RWPE1 (cell line): ENCODE data around the gene TMEM125.

ENCODE experiments used
- CTCF ChIA-PET: fragments of 350-600 bp; sonication (Branson Sonifier 250); formaldehyde crosslinking; extraction: SDS; loops from one replicate; lab custom pipeline; 2021; lab: Yijun Ruan, JAX
- POLR2A ChIA-PET: fragments of 400-600 bp; formaldehyde crosslinking; extraction: SDS; loops from one replicate; lab custom pipeline; 2020; ENCODE audit warnings: antibody characterized with exemption; ENCODE audit not compliant: low non-redundant PET; lab: Yijun Ruan, JAX
- DNase-seq: peaks from one replicate; pipeline ENCODE4 v3.0.0; 2012; ENCODE audit warnings: low spot score
- H3K27ac ChIP-seq: fragments of 450-650 bp; 2 replicates; pipeline ENCODE4 v1.5.1; 2017
- TF ChIP-seq, protein P1 (sequence below): fragments of 450-650 bp; conservative IDR thresholded peaks from 2 replicates; pipeline ENCODE4 v1.5.1; 2017; ENCODE audit warnings: low read depth, mild to moderate bottlenecking

TMEM125 gene

DNA sequence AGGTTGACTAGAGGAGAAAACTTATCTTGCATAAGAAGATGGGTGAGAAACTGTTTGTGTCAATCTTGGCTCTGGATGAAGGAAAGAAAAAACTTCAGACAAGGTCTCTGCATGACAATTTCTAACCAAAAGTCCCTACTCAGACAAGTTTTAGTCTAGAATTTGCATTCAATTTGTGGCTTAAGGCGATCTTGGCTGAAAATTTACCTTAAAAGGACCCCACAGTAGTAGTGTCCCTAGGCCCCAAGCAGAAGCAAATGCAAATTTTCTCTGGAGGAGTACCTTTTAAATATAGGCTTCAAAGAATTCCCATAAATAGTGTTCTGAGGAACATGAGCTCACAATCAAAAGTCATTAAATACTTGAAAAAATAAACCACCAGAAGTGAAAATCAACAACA, 17.6 kb upstream of the TMEM125 start:
- POLR2A ChIA-PET: interaction anchor here (0.6 kb wide), 1 partner anchor 138 kb away, joined by 3 read pairs; no protein-coding TSS in a partner anchor
- TF ChIP-seq, protein P1, sequence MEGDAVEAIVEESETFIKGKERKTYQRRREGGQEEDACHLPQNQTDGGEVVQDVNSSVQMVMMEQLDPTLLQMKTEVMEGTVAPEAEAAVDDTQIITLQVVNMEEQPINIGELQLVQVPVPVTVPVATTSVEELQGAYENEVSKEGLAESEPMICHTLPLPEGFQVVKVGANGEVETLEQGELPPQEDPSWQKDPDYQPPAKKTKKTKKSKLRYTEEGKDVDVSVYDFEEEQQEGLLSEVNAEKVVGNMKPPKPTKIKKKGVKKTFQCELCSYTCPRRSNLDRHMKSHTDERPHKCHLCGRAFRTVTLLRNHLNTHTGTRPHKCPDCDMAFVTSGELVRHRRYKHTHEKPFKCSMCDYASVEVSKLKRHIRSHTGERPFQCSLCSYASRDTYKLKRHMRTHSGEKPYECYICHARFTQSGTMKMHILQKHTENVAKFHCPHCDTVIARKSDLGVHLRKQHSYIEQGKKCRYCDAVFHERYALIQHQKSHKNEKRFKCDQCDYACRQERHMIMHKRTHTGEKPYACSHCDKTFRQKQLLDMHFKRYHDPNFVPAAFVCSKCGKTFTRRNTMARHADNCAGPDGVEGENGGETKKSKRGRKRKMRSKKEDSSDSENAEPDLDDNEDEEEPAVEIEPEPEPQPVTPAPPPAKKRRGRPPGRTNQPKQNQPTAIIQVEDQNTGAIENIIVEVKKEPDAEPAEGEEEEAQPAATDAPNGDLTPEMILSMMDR: no peak
- CTCF ChIA-PET: no interaction called here
- DNase-seq: no peak
- no peak overlapping the region for H3K27ac ChIP-seq

DNA sequence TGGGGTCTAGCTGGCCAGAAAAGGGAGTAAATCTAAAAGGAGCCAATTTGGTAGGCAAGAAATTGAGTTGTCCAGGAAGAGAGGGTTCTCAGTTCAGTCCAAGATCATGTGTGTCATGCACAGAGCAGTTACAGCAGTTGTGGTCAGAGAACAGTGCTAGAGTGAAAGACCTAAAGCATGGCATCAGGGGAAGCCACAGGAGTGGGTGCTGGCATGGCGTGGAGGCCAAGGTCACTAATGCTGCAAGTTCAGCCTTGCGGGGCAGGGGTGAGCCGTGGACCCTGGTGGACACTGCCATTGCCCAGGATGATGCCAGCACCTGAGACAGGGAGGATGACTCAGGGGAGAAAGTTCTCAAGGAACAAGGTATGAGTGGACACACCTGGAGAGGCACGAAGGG, 16.6 kb upstream of the TMEM125 start:
- DNase-seq: no peak
- TF ChIP-seq, protein P1: no peak
- H3K27ac ChIP-seq: no peak overlapping the region
- ChIA-PET CTCF (interaction anchor here (0.7 kb wide), 1 partner anchor 153 kb away, joined by 3 read pairs; no protein-coding TSS in a partner anchor), POLR2A (no interaction called here)

DNA sequence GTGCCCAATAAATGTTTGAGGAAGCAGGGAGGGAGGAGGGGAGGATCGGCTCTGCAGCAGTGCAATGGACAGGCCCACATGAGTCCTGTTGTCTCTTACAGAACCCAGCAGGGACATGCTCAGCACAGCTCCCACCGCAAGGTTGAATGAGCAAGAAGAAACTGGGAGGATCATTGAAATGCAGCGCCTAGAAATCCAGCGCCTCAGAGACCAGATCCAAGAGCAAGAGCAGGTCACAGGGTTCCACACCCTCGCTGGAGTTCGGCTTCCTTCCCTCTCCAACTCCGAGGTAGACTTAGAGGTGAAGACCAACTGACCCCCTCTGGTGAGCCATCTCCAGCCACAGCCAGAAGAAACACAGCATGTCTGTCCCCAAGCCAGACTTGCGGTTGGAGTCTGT, 15.9 kb upstream of the TMEM125 start:
- no peak for DNase-seq
- ChIA-PET POLR2A (no interaction called here), CTCF (interaction anchor here (0.7 kb wide), 1 partner anchor 153 kb away, joined by 3 read pairs; no protein-coding TSS in a partner anchor)
- TF ChIP-seq, protein P1: no peak
- no peak overlapping the region for H3K27ac ChIP-seq

DNA sequence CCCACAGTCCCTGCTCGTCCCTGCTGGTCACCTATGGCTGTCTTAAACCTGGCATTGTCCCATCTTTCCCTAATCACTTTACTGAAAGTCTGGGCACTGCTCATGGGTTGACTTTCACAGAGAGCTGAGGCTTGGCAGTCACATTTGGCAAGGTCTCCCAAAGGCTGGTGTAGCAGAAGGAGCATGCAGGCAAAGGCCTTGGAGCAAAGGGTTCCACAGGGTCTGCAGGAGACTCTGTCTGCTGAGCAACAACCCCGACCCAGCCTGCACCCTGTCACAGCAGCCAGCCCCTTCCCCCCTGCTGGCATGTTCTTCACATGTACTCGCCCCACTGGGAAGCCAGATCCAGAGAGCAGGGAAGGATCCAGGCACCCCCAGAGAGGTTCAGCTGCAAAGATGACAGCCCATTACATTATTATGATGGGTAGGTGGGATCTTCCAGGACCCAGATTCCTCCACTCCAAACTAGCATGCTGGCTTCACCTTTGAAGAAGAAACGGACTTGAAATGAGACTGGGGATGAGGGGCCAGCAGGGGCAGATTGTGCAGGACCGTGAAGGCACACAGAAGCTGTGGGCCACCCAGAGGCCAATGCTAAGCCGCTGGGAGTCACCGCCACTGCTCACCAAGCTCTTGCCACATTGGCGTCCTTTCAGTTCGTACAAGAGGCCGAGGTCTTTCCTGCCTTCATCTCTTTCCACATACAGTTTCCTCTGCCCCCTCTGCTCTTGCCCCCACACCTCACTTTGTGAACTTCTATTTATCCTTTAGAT, 14.2 kb upstream of the TMEM125 start:
- TF ChIP-seq, protein P1: no peak
- CTCF ChIA-PET: interaction anchor here (0.6 to 0.8 kb wide), 2 partner anchors 13 to 30 kb away, joined by 3 to 4 read pairs; no protein-coding TSS in a partner anchor
- DNase-seq: no peak
- no peak overlapping the region for H3K27ac ChIP-seq
- POLR2A ChIA-PET: no interaction called here

DNA sequence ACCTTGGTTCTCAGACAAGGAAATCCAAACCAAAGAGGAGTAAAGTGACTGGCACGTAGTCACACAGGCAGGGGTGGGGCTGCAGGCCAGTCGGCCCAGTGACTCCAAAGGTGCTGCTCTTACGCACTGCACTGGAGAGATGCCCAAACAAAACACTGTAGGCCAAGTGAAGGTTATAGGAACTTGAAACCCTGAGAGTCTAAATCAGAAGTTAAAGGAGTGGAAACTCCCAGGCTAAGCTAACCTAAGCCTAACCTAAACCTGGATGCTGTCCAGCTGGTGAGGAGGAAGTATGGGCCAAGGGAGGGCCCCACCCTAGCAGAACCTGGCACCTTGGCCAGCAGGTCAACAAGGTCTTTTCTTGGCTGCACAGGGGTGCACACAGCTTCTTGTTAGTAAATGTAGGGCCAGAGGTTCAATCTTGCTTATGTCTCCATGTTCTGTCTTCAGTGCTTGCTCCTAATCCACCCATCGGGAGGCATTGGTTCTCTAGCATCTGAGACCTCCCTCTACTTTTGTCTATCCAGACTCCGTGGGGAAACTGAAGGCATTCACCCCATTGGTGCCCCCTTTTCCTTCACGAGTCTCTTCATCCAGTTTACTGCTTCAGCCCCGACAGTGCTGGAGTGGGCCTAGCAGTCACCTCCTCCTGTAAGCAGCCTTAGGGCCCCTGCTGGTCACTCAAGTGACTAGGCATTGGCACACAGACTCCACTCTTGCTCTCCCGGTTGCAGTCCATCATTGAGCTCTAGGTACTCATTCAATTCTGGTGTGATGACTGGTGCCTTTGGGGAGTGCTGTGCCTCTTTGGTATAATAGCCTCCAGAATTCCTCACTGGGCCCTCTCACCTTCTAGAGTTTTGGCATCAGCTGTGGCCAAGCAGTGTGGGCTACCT, 12.9 kb upstream of the TMEM125 start:
- CTCF ChIA-PET: interaction anchor here (0.5 kb wide), 1 partner anchor 14 kb away, joined by 4 read pairs; no protein-coding TSS in a partner anchor
- POLR2A ChIA-PET: no interaction called here
- DNase-seq: no peak
- TF ChIP-seq, protein P1: no peak
- H3K27ac ChIP-seq: no peak overlapping the region

DNA sequence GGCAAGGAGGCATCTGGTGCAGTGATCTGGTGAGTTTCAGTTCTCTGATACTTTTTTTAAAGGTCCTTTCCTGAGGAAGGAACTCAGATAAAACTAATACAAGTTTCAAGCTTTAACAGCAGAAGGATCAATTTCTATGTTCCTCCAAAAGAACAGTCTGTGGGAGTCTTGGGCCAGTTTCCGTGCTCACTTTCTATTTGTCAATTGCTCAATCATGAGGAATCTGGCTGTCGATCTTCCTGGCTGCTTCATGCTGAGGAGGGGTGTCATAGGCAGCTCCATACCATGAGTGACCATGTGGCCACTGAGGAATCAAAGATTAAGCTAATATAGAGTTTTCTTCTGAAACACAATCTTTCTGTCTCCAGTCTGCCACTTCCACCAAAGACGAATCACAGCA, 11.4 kb upstream of the TMEM125 start:
- TF ChIP-seq, protein P1: no peak
- ChIA-PET CTCF (no interaction called here), POLR2A (no interaction called here)
- no peak overlapping the region for H3K27ac ChIP-seq
- no peak for DNase-seq
